Activated T-cell treated with anti-CD3 and anti-CD28 coated beads, Interleukin-2, amount 50 U/mL, for 24 hours (primary cell): ENCODE measurements around the gene RAB36.

Experiments used
- DNase-seq: peaks from one replicate; pipeline ENCODE4 v3.0.0-alpha.2; 2020
- H3K27ac Mint-ChIP-seq: 2 replicates; pipeline ENCODE4 v1.8.0; 2020; ENCODE audit warnings: mild to moderate bottlenecking, mixed read lengths
- H3K27me3 Mint-ChIP-seq: 2 replicates; pipeline ENCODE4 v1.8.0; 2020; ENCODE audit warnings: mixed read lengths
- H3K36me3 Mint-ChIP-seq: 2 replicates; pipeline ENCODE4 v1.8.0; 2020; ENCODE audit warnings: low read depth, mixed read lengths
- H3K4me1 Mint-ChIP-seq: 2 replicates; pipeline ENCODE4 v1.8.0; 2020; ENCODE audit warnings: low read depth, mixed read lengths
- H3K4me3 Mint-ChIP-seq: 2 replicates; pipeline ENCODE4 v1.8.0; 2020; ENCODE audit warnings: mild to moderate bottlenecking, moderate library complexity, mixed read lengths
- H3K9me3 Mint-ChIP-seq: 2 replicates; pipeline ENCODE4 v1.8.0; 2020; ENCODE audit warnings: mixed read lengths

Gene RAB36

GRCh38 chr22:23213581-23214334 is 68.5 kb downstream of the RAB36 start:
- Mint-ChIP-seq H3K36me3 (peaks cover 17% of the 10 kb centered on the region), H3K27ac (peak overlapping the region; percentile 98), H3K4me3 (no peak overlapping the region), H3K27me3 (no peaks in the 10 kb centered on the region), H3K9me3 (no peaks in the 10 kb centered on the region), H3K4me1 (peaks cover 76% of the 10 kb centered on the region)
- no peak for DNase-seq
